ENCODE measurements around the gene DCAF8.

The DCAF8 gene

GRCh38 chr1:160167580-160167979, 94.8 kb downstream of the DCAF8 start:
- Mint-ChIP-seq H3K4me1 (peaks cover 49% of the 10 kb centered on the region), H3K4me3 (no peak overlapping the region), H3K27me3 (ENCODE audit: low read depth, poor library complexity) (peaks cover 23% of the 10 kb centered on the region), H3K27ac (no peak overlapping the region), H3K9me3 (no peaks in the 10 kb centered on the region), H3K36me3 (ENCODE audit: low read depth) (no peaks in the 10 kb centered on the region)
- TF ChIP-seq CTCF (IDR thresholded peaks at IDR 0.05), result no peak
- no peak for DNase-seq

GRCh38 chr1:160167056-160167455, 95.3 kb downstream of the DCAF8 start:
- no peak for DNase-seq
- H3K27ac Mint-ChIP-seq, result peak overlapping the region; percentile 26
- peaks cover 46% of the 10 kb centered on the region for H3K4me1 Mint-ChIP-seq
- TF ChIP-seq CTCF (IDR thresholded peaks at IDR 0.05), result no peak
- no peaks in the 10 kb centered on the region for H3K36me3 Mint-ChIP-seq (ENCODE audit: low read depth)
- peaks cover 24% of the 10 kb centered on the region for H3K27me3 Mint-ChIP-seq (ENCODE audit: low read depth, poor library complexity)
- no peaks in the 10 kb centered on the region for H3K9me3 Mint-ChIP-seq
- H3K4me3 Mint-ChIP-seq, result no peak overlapping the region

GRCh38 chr1:160166166-160166868, 96.0 kb downstream of the DCAF8 start:
- no peaks in the 10 kb centered on the region for H3K9me3 Mint-ChIP-seq
- H3K4me1 Mint-ChIP-seq, result peaks cover 39% of the 10 kb centered on the region
- no peak overlapping the region for H3K27ac Mint-ChIP-seq
- no peak for DNase-seq
- no peak overlapping the region for H3K4me3 Mint-ChIP-seq
- H3K36me3 Mint-ChIP-seq (ENCODE audit: low read depth), result no peaks in the 10 kb centered on the region
- TF ChIP-seq CTCF (IDR thresholded peaks at IDR 0.05), result no peak
- peaks cover 22% of the 10 kb centered on the region for H3K27me3 Mint-ChIP-seq (ENCODE audit: low read depth, poor library complexity)
